OCI-M1 (cell line): Measurements from ENCODE around the gene CHTF8.

Experiments
- DNase-seq: peaks from one replicate; lab custom pipeline; 2025; lab: John Stamatoyannopoulos, UW

Gene CHTF8

GRCh38 chr16:69085032-69085695, 47.2 kb downstream of the CHTF8 start:
- DNase-seq, result no peak

GRCh38 chr16:69084289-69084688, 48.1 kb downstream of the CHTF8 start:
- DNase-seq, result no peak

GRCh38 chr16:69083306-69083941, 49.0 kb downstream of the CHTF8 start:
- DNase-seq, result no peak

GRCh38 chr16:69079697-69080096, 52.7 kb downstream of the CHTF8 start:
- DNase-seq, result no peak

- no peak for DNase-seq
These were observed 54.3 kb downstream of the CHTF8 start for GRCh38 chr16:69078073-69078472.

GRCh38 chr16:69077251-69077650, 55.1 kb downstream of the CHTF8 start:
- DNase-seq, result no peak

- no peak for DNase-seq
These were observed 59.1 kb downstream of the CHTF8 start for GRCh38 chr16:69073181-69073702.

- no peak for DNase-seq
These were observed 59.8 kb downstream of the CHTF8 start for GRCh38 chr16:69072640-69072974.

GRCh38 chr16:69071036-69071435, 61.4 kb downstream of the CHTF8 start:
- DNase-seq, result no peak

- no peak for DNase-seq
These were observed 62.9 kb downstream of the CHTF8 start for GRCh38 chr16:69069504-69069903.
